H1 (cell line): ENCODE results near the gene CLMP. TPM values are rescaled to one million over a fixed set of nuclear protein-coding genes. Genes with fewer than 3 reads are reported as not detected.

Source experiments
- EZH2 ChIP-seq: fragments of 200-600 bp; sonication (generic); IDR thresholded peaks from 2 replicates; pipeline ENCODE4 v1.7.1; 2012; ENCODE audit warnings: low read depth, mild to moderate bottlenecking, moderate library complexity, low read length, inconsistent platforms; ENCODE audit not compliant: severe bottlenecking
- SIN3A ChIP-seq, 2 experiments: IDR thresholded peaks in 1 of 2; conservative IDR thresholded peaks in 1 of 2; 2 replicates each; pipeline ENCODE4 v1.6.1; 2011 to 2012; ENCODE audit warnings: low read length in 2 of 2, improper control_type of control experiment in 1 of 2, low read depth in 1 of 2, mild to moderate bottlenecking in 1 of 2
- polyA plus RNA-seq, 7 experiments: library from polyadenylated mRNA; depleted of rRNA in 3 of 7; stranded (reverse) in 5 of 7; unstranded in 2 of 7; fragments of >200 nt in 5 of 7; fragments of 200-250 nt in 2 of 7; gene quantifications; 1 replicate in 5 of 7; 2 replicates in 1 of 7; 4 replicates in 1 of 7; pipeline versions ENCODE4 v1.2.1 to v1.2.3, GENCODE V29; 2011 to 2013; ENCODE audit warnings: missing spikeins in 2 of 7, mixed read lengths in 2 of 7
- total RNA-seq: library from RNA; stranded (reverse); fragmentation: NEBNext Ultra II Directional; extraction: Animal tissue kit (Norgen Biotek cat#: 25700); gene quantifications from 2 replicates; pipeline ENCODE4 v1.2.1, GENCODE V29; 2021

The CLMP gene
- total and polyA plus RNA-seq, 2 of the 8 experiments (the other 6 are each of a cell fraction or from before 2014, with no cell fraction given): 9.9 to 24.1 TPM

DNA sequence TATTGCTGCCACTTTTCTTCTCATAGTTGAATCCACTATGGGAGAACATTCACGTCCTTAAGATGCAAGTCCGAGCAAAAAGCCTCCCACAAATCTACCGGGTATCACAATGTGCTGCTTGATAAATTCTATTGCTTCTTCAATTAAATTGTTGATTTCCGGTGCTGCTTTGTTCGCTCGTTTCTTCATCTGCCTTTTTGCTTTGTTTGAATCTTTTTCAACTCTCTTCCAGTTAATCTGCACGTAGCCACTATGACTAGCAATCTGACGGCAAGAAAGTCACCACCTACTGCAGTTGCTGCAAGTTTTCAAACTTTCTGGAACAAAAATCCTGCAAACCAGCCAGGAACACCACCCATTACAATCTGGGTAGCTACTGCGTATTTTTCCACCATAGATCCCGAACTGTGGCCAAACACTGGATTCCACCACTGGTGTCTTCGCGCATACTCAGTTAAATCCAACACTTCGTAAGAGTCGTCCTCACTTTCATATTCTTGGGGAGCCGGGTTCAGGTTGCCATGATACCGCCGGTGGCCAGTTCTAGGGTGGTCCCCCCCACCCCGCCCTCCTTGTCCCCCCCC lies 59.1 kb downstream of the CLMP start (continued):
- TF ChIP-seq EZH2 (no peak), SIN3A (conservative IDR thresholded peaks at IDR 0.05 in 1 of 2, IDR thresholded peaks at IDR 0.05 in 1 of 2; ENCODE audit: low read depth in 1 of 2, low read length in 2 of 2) (no peak)
